Measurements from ENCODE around the gene CLEC19A. TPM values are rescaled to one million over a fixed set of nuclear protein-coding genes. Genes with fewer than 3 reads are reported as not detected.

Gene CLEC19A
- total and polyA plus RNA-seq, 4 donors: not detected

- DNase-seq (ENCODE audit: low spot score): no peak
- Histone ChIP-seq H3K27ac (ENCODE audit: low read depth in 1 of 2, low read length in 2 of 2) (no peak overlapping the region), H3K4me1 (ENCODE audit: control insufficient read depth in 4 of 4, insufficient read depth in 4 of 4, low read length in 3 of 4) (no peaks in the 10 kb centered on the region), H3K36me3 (ENCODE audit: control insufficient read depth in 4 of 4, insufficient read depth in 3 of 4, low read depth in 1 of 4, low read length in 3 of 4) (no peaks in the 10 kb centered on the region), H3K4me3 (ENCODE audit: low read depth in 1 of 3, low read length in 3 of 3) (no peak overlapping the region), H3K9me3 (ENCODE audit: control insufficient read depth in 4 of 4, low read length in 3 of 4) (no peaks in the 10 kb centered on the region), H3K9ac (ENCODE audit: low read depth in 1 of 2, low read length in 2 of 2) (no peak overlapping the region), H3K27me3 (ENCODE audit: control insufficient read depth in 4 of 4, insufficient read depth in 4 of 4, low read length in 3 of 4) (no peaks in the 10 kb centered on the region)
- 93% methylated on average over 1 of the region's 1 CpG for WGBS
- TF ChIP-seq TAF1 (conservative IDR thresholded peaks at IDR 0.05) (no peak), RAD21 (IDR thresholded peaks at IDR 0.05) (no peak), YY1 (IDR thresholded peaks at IDR 0.05) (no peak), ZBTB33 (IDR thresholded peaks at IDR 0.05) (no peak), HNF4G (IDR thresholded peaks at IDR 0.05) (no peak), MAX (IDR thresholded peaks at IDR 0.05) (no peak), JUND (IDR thresholded peaks at IDR 0.05) (no peak), RXRA (IDR thresholded peaks at IDR 0.05) (no peak), HNF4A (conservative IDR thresholded peaks at IDR 0.05) (no peak), SP1 (IDR thresholded peaks at IDR 0.05) (no peak), REST (IDR thresholded peaks at IDR 0.05) (no peak), NR2F2 (IDR thresholded peaks at IDR 0.05) (no peak), EGR1 (IDR thresholded peaks at IDR 0.05; ENCODE audit: low read depth in 2 of 2) (no peak), FOXA2 (IDR thresholded peaks at IDR 0.05) (no peak), FOXA1 (IDR thresholded peaks at IDR 0.05) (no peak), CTCF (IDR thresholded peaks at IDR 0.05; ENCODE audit: low read depth, low read length, missing input control) (no peak)
Observed at GRCh38 chr16:19328364-19328763, 42.8 kb downstream of the CLEC19A start.

- Histone ChIP-seq H3K27ac (ENCODE audit: low read depth in 1 of 2, low read length in 2 of 2) (no peak overlapping the region), H3K27me3 (ENCODE audit: control insufficient read depth in 4 of 4, insufficient read depth in 4 of 4, low read length in 3 of 4) (no peaks in the 10 kb centered on the region), H3K9me3 (ENCODE audit: control insufficient read depth in 4 of 4, low read length in 3 of 4) (no peaks in the 10 kb centered on the region), H3K36me3 (ENCODE audit: control insufficient read depth in 4 of 4, insufficient read depth in 3 of 4, low read depth in 1 of 4, low read length in 3 of 4) (no peaks in the 10 kb centered on the region), H3K4me3 (ENCODE audit: low read depth in 1 of 3, low read length in 3 of 3) (no peak overlapping the region), H3K4me1 (ENCODE audit: control insufficient read depth in 4 of 4, insufficient read depth in 4 of 4, low read length in 3 of 4) (no peaks in the 10 kb centered on the region), H3K9ac (ENCODE audit: low read depth in 1 of 2, low read length in 2 of 2) (no peak overlapping the region)
- no peak for DNase-seq (ENCODE audit: low spot score)
- no peak for TF ChIP-seq SP1 (IDR thresholded peaks at IDR 0.05)
- WGBS: 91% methylated on average over 1 of the region's 1 CpG
Observed at GRCh38 chr16:19329932-19330331, 44.4 kb downstream of the CLEC19A start.

All from liver (tissue), 9 donors.